A673 (cell line): Measurements from ENCODE around the gene TMA16.

Experiments used
- EZH2 ChIP-seq: fragments of 200-600 bp; sonication (generic); IDR thresholded peaks from 2 replicates; pipeline ENCODE4 v1.6.1; 2017; ENCODE audit warnings: borderline replicate concordance, low read depth, mild to moderate bottlenecking, mixed read lengths, antibody characterized with exemption, low read length; ENCODE audit not compliant: poor library complexity, severe bottlenecking
- TF ChIP-seq, protein P1 (sequence below): fragments of 300-800, 200-600 bp; sonication (generic); conservative IDR thresholded peaks from 2 replicates; pipeline ENCODE4 v1.5.1; 2017; ENCODE audit warnings: low read depth, mild to moderate bottlenecking, antibody characterized with exemption, low read length, moderate library complexity, mixed read lengths

DNA sequence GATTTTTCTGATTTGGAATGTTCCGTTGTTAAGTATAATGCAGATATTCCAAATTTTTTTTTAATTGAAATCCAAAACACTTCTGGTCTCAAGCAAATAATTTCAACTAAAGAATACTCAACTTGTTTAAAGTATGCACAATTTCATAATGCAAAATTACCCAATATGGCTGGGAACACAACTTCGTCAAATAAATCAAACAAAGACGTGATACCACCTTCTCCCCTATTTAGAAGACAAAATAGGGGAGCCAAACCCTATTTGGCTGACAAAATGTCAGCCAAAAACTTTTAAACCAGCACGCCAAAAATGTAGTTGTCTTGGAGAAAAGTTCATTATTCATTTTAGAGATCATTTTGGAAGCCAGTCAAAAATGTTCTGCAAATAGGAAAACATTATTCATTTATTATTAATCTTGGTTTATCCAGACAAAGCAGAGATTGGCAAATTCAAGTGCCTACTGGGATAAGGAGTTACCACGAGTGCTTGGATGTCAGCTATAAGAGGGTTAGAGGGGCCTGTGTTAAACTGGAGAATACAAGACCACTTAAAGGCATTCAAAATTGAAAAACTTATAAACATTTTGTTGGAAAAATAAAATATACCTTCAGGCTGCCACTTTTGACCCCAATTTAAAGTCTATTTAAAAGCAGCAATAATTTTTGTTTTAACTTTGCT, 17.6 kb upstream of the TMA16 start:
- TF ChIP-seq, protein P1, sequence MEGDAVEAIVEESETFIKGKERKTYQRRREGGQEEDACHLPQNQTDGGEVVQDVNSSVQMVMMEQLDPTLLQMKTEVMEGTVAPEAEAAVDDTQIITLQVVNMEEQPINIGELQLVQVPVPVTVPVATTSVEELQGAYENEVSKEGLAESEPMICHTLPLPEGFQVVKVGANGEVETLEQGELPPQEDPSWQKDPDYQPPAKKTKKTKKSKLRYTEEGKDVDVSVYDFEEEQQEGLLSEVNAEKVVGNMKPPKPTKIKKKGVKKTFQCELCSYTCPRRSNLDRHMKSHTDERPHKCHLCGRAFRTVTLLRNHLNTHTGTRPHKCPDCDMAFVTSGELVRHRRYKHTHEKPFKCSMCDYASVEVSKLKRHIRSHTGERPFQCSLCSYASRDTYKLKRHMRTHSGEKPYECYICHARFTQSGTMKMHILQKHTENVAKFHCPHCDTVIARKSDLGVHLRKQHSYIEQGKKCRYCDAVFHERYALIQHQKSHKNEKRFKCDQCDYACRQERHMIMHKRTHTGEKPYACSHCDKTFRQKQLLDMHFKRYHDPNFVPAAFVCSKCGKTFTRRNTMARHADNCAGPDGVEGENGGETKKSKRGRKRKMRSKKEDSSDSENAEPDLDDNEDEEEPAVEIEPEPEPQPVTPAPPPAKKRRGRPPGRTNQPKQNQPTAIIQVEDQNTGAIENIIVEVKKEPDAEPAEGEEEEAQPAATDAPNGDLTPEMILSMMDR = no peak
- no peak for TF ChIP-seq EZH2
